DMS79 (cell line): Measurements from ENCODE around the gene CTXND2.
"Not testable (repeated sequence)": the region's sequence is repeated elsewhere in the genome, so short reads cannot be mapped to it uniquely, and the experiment has no call there.

Source experiments
- DNase-seq: peaks from one replicate; lab custom pipeline; 2025; lab: John Stamatoyannopoulos, UW

The CTXND2 gene

GRCh38 chr1:150887018-150887417 lies at the start of gene CTXND2:
CTXND2 (plus strand) TSS chr1:150887136; CDS start chr1:150912315, 25,179 bp downstream.
- no peak for DNase-seq

GRCh38 chr1:150840850-150841249 lies 46.1 kb upstream of the CTXND2 start:
- DNase-seq = not testable (repeated sequence)

GRCh38 chr1:150841626-150842025 lies 45.3 kb upstream of the CTXND2 start:
- DNase-seq = no peak

- DNase-seq = no peak
Observed at GRCh38 chr1:150842343-150842742, 44.6 kb upstream of the CTXND2 start.

- DNase-seq = no peak
Observed at GRCh38 chr1:150842964-150843363, 44.0 kb upstream of the CTXND2 start.

- no peak for DNase-seq
Observed at GRCh38 chr1:150843474-150843873, 43.5 kb upstream of the CTXND2 start.

- no peak for DNase-seq
Observed at GRCh38 chr1:150846473-150847146, 40.3 kb upstream of the CTXND2 start.

- DNase-seq = not testable (repeated sequence)
Observed at GRCh38 chr1:150850801-150851362, 36.1 kb upstream of the CTXND2 start.

- DNase-seq = not testable (repeated sequence)
Observed at GRCh38 chr1:150852734-150853133, 34.2 kb upstream of the CTXND2 start.

GRCh38 chr1:150863724-150864123 lies 23.2 kb upstream of the CTXND2 start:
- DNase-seq = no peak

- DNase-seq = not testable (repeated sequence)
Observed at GRCh38 chr1:150864200-150864599, 22.7 kb upstream of the CTXND2 start.

GRCh38 chr1:150869683-150870082 lies 17.3 kb upstream of the CTXND2 start:
- no peak for DNase-seq

GRCh38 chr1:150872572-150872971 lies 14.4 kb upstream of the CTXND2 start:
- no peak for DNase-seq

- DNase-seq = no peak
Observed at GRCh38 chr1:150873521-150873920, 13.4 kb upstream of the CTXND2 start.

- DNase-seq = no peak
Observed at GRCh38 chr1:150874455-150875196, 12.3 kb upstream of the CTXND2 start.

GRCh38 chr1:150875197-150876118 lies 11.5 kb upstream of the CTXND2 start:
- no peak for DNase-seq

- peak; percentile 66 for DNase-seq
Observed at GRCh38 chr1:150876119-150876454, 10.8 kb upstream of the CTXND2 start.

- DNase-seq = not testable (repeated sequence)
Observed at GRCh38 chr1:150878931-150879330, 8.0 kb upstream of the CTXND2 start.

GRCh38 chr1:150881331-150882070 lies 5.4 kb upstream of the CTXND2 start:
- no peak for DNase-seq

- DNase-seq = not testable (repeated sequence)
Observed at GRCh38 chr1:150883121-150883520, 3.8 kb upstream of the CTXND2 start.

- no peak for DNase-seq
Observed at GRCh38 chr1:150888727-150889126, 1.8 kb downstream of the CTXND2 start.
